ENCODE results near the gene SHOC2. TPM values are rescaled to one million over a fixed set of nuclear protein-coding genes. Genes with fewer than 3 reads are reported as not detected.
A peak's percentile ranks its signal among the peaks of the same experiment; 100 is the strongest.

The SHOC2 gene
- total and polyA plus RNA-seq, 9 of the 15 experiments (the other 6 are each of a cell fraction or from before 2014, with no cell fraction given) = 9.2 to 17.5 (median 14.9) TPM

GRCh38 chr10:110918643-110919348 is 608 bp upstream of the SHOC2 start, which contains the start of gene BBIP1 (continued):
- TF ChIP-seq ARNT (IDR thresholded peaks at IDR 0.05) (no peak; a peak in 1 of 4 replicates), TAF9B (IDR thresholded peaks at IDR 0.05; ENCODE audit: partially characterized antibody) (peak; percentile 68), ZNF561 (CRISPR knock-in tag; conservative IDR thresholded peaks at IDR 0.05) (no peak), ZNF311 (CRISPR knock-in tag; IDR thresholded peaks at IDR 0.05) (no peak), DDX20 (tag; IDR thresholded peaks at IDR 0.05; ENCODE audit: low read depth) (no peak), SAFB (IDR thresholded peaks at IDR 0.05; ENCODE audit: borderline replicate concordance, low read depth, low read length) (no peak), REST (IDR thresholded peaks at IDR 0.05; ENCODE audit: borderline replicate concordance) (peak; percentile 98), REST (CRISPR knock-in tag; IDR thresholded peaks at IDR 0.05; ENCODE audit: low read depth) (no peak), RBM22 (IDR thresholded peaks at IDR 0.05; ENCODE audit: low read depth, low read length, poor library complexity, severe bottlenecking) (no peak), RBM25 (IDR thresholded peaks at IDR 0.05; ENCODE audit: low read depth, low read length, severe bottlenecking) (no peak), ZNF584 (CRISPR knock-in tag; IDR thresholded peaks at IDR 0.05; ENCODE audit: low read depth) (peak; percentile 74)
- TF ChIP-seq, protein P1, sequence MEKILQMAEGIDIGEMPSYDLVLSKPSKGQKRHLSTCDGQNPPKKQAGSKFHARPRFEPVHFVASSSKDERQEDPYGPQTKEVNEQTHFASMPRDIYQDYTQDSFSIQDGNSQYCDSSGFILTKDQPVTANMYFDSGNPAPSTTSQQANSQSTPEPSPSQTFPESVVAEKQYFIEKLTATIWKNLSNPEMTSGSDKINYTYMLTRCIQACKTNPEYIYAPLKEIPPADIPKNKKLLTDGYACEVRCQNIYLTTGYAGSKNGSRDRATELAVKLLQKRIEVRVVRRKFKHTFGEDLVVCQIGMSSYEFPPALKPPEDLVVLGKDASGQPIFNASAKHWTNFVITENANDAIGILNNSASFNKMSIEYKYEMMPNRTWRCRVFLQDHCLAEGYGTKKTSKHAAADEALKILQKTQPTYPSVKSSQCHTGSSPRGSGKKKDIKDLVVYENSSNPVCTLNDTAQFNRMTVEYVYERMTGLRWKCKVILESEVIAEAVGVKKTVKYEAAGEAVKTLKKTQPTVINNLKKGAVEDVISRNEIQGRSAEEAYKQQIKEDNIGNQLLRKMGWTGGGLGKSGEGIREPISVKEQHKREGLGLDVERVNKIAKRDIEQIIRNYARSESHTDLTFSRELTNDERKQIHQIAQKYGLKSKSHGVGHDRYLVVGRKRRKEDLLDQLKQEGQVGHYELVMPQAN (IDR thresholded peaks at IDR 0.05; ENCODE audit: borderline replicate concordance) = 0 out of 2 replicates have a peak, but pooled peaks have one; percentile 51
- TF ChIP-seq, protein P2, sequence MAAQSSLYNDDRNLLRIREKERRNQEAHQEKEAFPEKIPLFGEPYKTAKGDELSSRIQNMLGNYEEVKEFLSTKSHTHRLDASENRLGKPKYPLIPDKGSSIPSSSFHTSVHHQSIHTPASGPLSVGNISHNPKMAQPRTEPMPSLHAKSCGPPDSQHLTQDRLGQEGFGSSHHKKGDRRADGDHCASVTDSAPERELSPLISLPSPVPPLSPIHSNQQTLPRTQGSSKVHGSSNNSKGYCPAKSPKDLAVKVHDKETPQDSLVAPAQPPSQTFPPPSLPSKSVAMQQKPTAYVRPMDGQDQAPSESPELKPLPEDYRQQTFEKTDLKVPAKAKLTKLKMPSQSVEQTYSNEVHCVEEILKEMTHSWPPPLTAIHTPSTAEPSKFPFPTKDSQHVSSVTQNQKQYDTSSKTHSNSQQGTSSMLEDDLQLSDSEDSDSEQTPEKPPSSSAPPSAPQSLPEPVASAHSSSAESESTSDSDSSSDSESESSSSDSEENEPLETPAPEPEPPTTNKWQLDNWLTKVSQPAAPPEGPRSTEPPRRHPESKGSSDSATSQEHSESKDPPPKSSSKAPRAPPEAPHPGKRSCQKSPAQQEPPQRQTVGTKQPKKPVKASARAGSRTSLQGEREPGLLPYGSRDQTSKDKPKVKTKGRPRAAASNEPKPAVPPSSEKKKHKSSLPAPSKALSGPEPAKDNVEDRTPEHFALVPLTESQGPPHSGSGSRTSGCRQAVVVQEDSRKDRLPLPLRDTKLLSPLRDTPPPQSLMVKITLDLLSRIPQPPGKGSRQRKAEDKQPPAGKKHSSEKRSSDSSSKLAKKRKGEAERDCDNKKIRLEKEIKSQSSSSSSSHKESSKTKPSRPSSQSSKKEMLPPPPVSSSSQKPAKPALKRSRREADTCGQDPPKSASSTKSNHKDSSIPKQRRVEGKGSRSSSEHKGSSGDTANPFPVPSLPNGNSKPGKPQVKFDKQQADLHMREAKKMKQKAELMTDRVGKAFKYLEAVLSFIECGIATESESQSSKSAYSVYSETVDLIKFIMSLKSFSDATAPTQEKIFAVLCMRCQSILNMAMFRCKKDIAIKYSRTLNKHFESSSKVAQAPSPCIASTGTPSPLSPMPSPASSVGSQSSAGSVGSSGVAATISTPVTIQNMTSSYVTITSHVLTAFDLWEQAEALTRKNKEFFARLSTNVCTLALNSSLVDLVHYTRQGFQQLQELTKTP (IDR thresholded peaks at IDR 0.05; ENCODE audit: low read depth in 1 of 2, partially characterized antibody in 2 of 2) = peak in 1 of 2 experiments; percentile 30

Data from K562 (cell line).